Measurements from ENCODE around the gene URI1. TPM values are rescaled to one million over a fixed set of nuclear protein-coding genes. Genes with fewer than 3 reads are reported as not detected.

Gene URI1
- total RNA-seq, 1 experiment from 2014 or later: 31.0 TPM

- no TSS peak for BruUV-seq (replicated peaks)
- H4K20me1 ChIP-seq (ENCODE audit: low read length): peaks cover 4% of the 10 kb centered on the region; the same call in 1 of the 2 replicates
- POLR2A ChIA-PET (ENCODE audit: unreplicated experiment): no interaction called here
These were observed 14.8 kb downstream of the URI1 start for GRCh38 chr19:29956855-29957254.

GRCh38 chr19:29961311-29961710, 19.3 kb downstream of the URI1 start:
- DNase-seq (no peak), ATAC-seq (no peak)
- no peak for TF ChIP-seq CTCF (conservative IDR thresholded peaks at IDR 0.05; ENCODE audit: low read depth, low read length)
- TF ChIP-seq EZH2phosphoT487 (IDR thresholded peaks at IDR 0.05; ENCODE audit: borderline replicate concordance, low read length): no peak
- no peak for TF ChIP-seq EZH2 (IDR thresholded peaks at IDR 0.05; ENCODE audit: low read length, unreplicated experiment)
- H3K79me2 ChIP-seq (ENCODE audit: low read length): peaks cover 93% of the 10 kb centered on the region
- no peak overlapping the region for H3K4me2 ChIP-seq (ENCODE audit: low read length)
- H2AFZ ChIP-seq (ENCODE audit: low read length): no peak overlapping the region
- H3K9me3 ChIP-seq (ENCODE audit: low read length): no peaks in the 10 kb centered on the region
- no peak overlapping the region for H3K4me3 ChIP-seq (ENCODE audit: low read length)
- no peak overlapping the region for H3K9ac ChIP-seq (ENCODE audit: low read length)
- ChIA-PET POLR2A (ENCODE audit: unreplicated experiment) (no interaction called here), CTCF (no interaction called here)
- no peaks in the 10 kb centered on the region for H3K9me2 ChIP-seq (replicated peaks; ENCODE audit: low read length)
- no peak overlapping the region for H3K27ac ChIP-seq (ENCODE audit: low read length)
- peaks cover 12% of the 10 kb centered on the region for H4K20me1 ChIP-seq (ENCODE audit: low read length)
- H3K4me1 ChIP-seq (ENCODE audit: insufficient read depth, low read length): peaks cover 18% of the 10 kb centered on the region
- no peaks in the 10 kb centered on the region for H3K36me3 ChIP-seq (ENCODE audit: low read depth, low read length)
- intact Hi-C loops (cut with micrococcal nuclease): no loop called here
- no peaks in the 10 kb centered on the region for H3F3A ChIP-seq (ENCODE audit: low read length, unreplicated experiment)
- no TSS peak for BruUV-seq (replicated peaks)
- no peaks in the 10 kb centered on the region for H3K27me3 ChIP-seq (ENCODE audit: low read length)

More at GRCh38 chr19:29956855-29957254, 14.8 kb downstream of the URI1 start:
- Histone ChIP-seq H3K9me3 (ENCODE audit: low read length) (no peaks in the 10 kb centered on the region), H3K4me2 (ENCODE audit: low read length) (no peak overlapping the region), H3K4me1 (ENCODE audit: insufficient read depth, low read length) (no peaks in the 10 kb centered on the region), H3K27me3 (ENCODE audit: low read length) (no peaks in the 10 kb centered on the region), H3K9me2 (replicated peaks; ENCODE audit: low read length) (no peaks in the 10 kb centered on the region), H3F3A (ENCODE audit: low read length, unreplicated experiment) (no peaks in the 10 kb centered on the region), H3K27ac (ENCODE audit: low read length) (no peak overlapping the region), H3K36me3 (ENCODE audit: low read depth, low read length) (no peaks in the 10 kb centered on the region), H2AFZ (ENCODE audit: low read length) (no peak overlapping the region), H3K79me2 (ENCODE audit: low read length) (peaks cover 95% of the 10 kb centered on the region), H3K9ac (ENCODE audit: low read length) (no peak overlapping the region), H3K4me3 (ENCODE audit: low read length) (no peak overlapping the region)
- CTCF ChIA-PET: no interaction called here
- DNase-seq (no peak), ATAC-seq (no peak)
- TF ChIP-seq CTCF (conservative IDR thresholded peaks at IDR 0.05; ENCODE audit: low read depth, low read length) (no peak), EZH2 (IDR thresholded peaks at IDR 0.05; ENCODE audit: low read length, unreplicated experiment) (no peak), EZH2phosphoT487 (IDR thresholded peaks at IDR 0.05; ENCODE audit: borderline replicate concordance, low read length) (no peak)
- intact Hi-C loops (cut with micrococcal nuclease): no loop called here

- H3K27me3 ChIP-seq (ENCODE audit: low read length): no peaks in the 10 kb centered on the region
- no peak overlapping the region for H3K4me2 ChIP-seq (ENCODE audit: low read length)
- POLR2A ChIA-PET (ENCODE audit: unreplicated experiment): no interaction called here
- no peak overlapping the region for H3K9ac ChIP-seq (ENCODE audit: low read length)
- no peaks in the 10 kb centered on the region for H3F3A ChIP-seq (ENCODE audit: low read length, unreplicated experiment)
- H4K20me1 ChIP-seq (ENCODE audit: low read length): peaks cover 19% of the 10 kb centered on the region
- ATAC-seq (no peak), DNase-seq (no peak)
- BruUV-seq (replicated peaks): no TSS peak
- TF ChIP-seq CTCF (conservative IDR thresholded peaks at IDR 0.05; ENCODE audit: low read depth, low read length) (no peak), EZH2phosphoT487 (IDR thresholded peaks at IDR 0.05; ENCODE audit: borderline replicate concordance, low read length) (no peak), EZH2 (IDR thresholded peaks at IDR 0.05; ENCODE audit: low read length, unreplicated experiment) (no peak)
- peaks cover 23% of the 10 kb centered on the region for H3K4me1 ChIP-seq (ENCODE audit: insufficient read depth, low read length)
- intact Hi-C loops (cut with micrococcal nuclease): no loop called here
- no peaks in the 10 kb centered on the region for H3K36me3 ChIP-seq (ENCODE audit: low read depth, low read length)
- CTCF ChIA-PET: no interaction called here
- no peak overlapping the region for H2AFZ ChIP-seq (ENCODE audit: low read length)
- no peak overlapping the region for H3K4me3 ChIP-seq (ENCODE audit: low read length)
- no peak overlapping the region for H3K27ac ChIP-seq (ENCODE audit: low read length)
- peaks cover 94% of the 10 kb centered on the region for H3K79me2 ChIP-seq (ENCODE audit: low read length)
- no peaks in the 10 kb centered on the region for H3K9me2 ChIP-seq (replicated peaks; ENCODE audit: low read length)
- H3K9me3 ChIP-seq (ENCODE audit: low read length): no peaks in the 10 kb centered on the region
These were observed 20.8 kb downstream of the URI1 start for GRCh38 chr19:29962793-29963192.
